NCI-H2107 treated with DMSO at 0.1 percent for 48 hours (cell line): Measurements from ENCODE around the gene CCT5.
"Not testable (repeated sequence)": the region's sequence is repeated elsewhere in the genome, so short reads cannot be mapped to it uniquely, and the experiment has no call there.

Experiments
- DNase-seq: peaks from one replicate; lab custom pipeline; 2025; ENCODE audit not compliant: unreplicated experiment; lab: John Stamatoyannopoulos, UW

The CCT5 gene

GRCh38 chr5:10297646-10298204 is 47.6 kb downstream of the CCT5 start:
- no peak for DNase-seq

GRCh38 chr5:10300246-10300645 is 50.2 kb downstream of the CCT5 start:
- no peak for DNase-seq

- DNase-seq = peak; percentile 76
Measured at GRCh38 chr5:10301266-10301665, 51.2 kb downstream of the CCT5 start.

- no peak for DNase-seq
Measured at GRCh38 chr5:10301842-10302610, 51.9 kb downstream of the CCT5 start.

GRCh38 chr5:10303201-10303600 is 53.1 kb downstream of the CCT5 start:
- DNase-seq = no peak

GRCh38 chr5:10303699-10304170 is 53.7 kb downstream of the CCT5 start:
- no peak for DNase-seq

GRCh38 chr5:10304932-10305331 is 54.9 kb downstream of the CCT5 start:
- no peak for DNase-seq

- DNase-seq = no peak
Measured at GRCh38 chr5:10306114-10306513, 56.0 kb downstream of the CCT5 start.

GRCh38 chr5:10306806-10307205 is 56.7 kb downstream of the CCT5 start:
- peak; percentile 53 for DNase-seq

- peak; percentile 84 for DNase-seq
Measured at GRCh38 chr5:10307206-10308148, 57.4 kb downstream of the CCT5 start, which contains the start of gene CMBL. TSS of gene CMBL (minus strand) at chr5:10307902. CDS start at chr5:10290762, 17,140 bp downstream.

GRCh38 chr5:10308844-10309243 is 58.8 kb downstream of the CCT5 start:
- no peak for DNase-seq

GRCh38 chr5:10310066-10310779 is 60.1 kb downstream of the CCT5 start:
- DNase-seq = no peak

- DNase-seq = not testable (repeated sequence)
Measured at GRCh38 chr5:10310835-10311570, 60.9 kb downstream of the CCT5 start.

GRCh38 chr5:10311595-10312425 is 61.7 kb downstream of the CCT5 start:
- DNase-seq = no peak

- DNase-seq = no peak
Measured at GRCh38 chr5:10315201-10315600, 65.1 kb downstream of the CCT5 start.
